Daoy (cell line): ENCODE results near the gene OR1E2. TPM values are rescaled to one million over a fixed set of nuclear protein-coding genes. Genes with fewer than 3 reads are reported as not detected.
"Not testable (repeated sequence)": the region's sequence is repeated elsewhere in the genome, so short reads cannot be mapped to it uniquely, and the experiment has no call there.

ENCODE experiments used
- DNase-seq: peaks from one replicate; pipeline ENCODE4 v3.0.0-alpha.2; 2015; ENCODE audit warnings: low read depth
- total RNA-seq: library from RNA; depleted of rRNA; stranded (reverse); fragments of >200 nt; shearing (Covaris generic); gene quantifications from 2 replicates; pipeline ENCODE4 v1.2.3, GENCODE V29; 2014; rRNA removed

OR1E2 gene
- total RNA-seq, 1 experiment from 2014 or later = not detected

GRCh38 chr17:3397801-3398200, 35.8 kb downstream of the OR1E2 start:
- DNase-seq = not testable (repeated sequence)

GRCh38 chr17:3389791-3390190, 43.9 kb downstream of the OR1E2 start:
- no peak for DNase-seq

DNA sequence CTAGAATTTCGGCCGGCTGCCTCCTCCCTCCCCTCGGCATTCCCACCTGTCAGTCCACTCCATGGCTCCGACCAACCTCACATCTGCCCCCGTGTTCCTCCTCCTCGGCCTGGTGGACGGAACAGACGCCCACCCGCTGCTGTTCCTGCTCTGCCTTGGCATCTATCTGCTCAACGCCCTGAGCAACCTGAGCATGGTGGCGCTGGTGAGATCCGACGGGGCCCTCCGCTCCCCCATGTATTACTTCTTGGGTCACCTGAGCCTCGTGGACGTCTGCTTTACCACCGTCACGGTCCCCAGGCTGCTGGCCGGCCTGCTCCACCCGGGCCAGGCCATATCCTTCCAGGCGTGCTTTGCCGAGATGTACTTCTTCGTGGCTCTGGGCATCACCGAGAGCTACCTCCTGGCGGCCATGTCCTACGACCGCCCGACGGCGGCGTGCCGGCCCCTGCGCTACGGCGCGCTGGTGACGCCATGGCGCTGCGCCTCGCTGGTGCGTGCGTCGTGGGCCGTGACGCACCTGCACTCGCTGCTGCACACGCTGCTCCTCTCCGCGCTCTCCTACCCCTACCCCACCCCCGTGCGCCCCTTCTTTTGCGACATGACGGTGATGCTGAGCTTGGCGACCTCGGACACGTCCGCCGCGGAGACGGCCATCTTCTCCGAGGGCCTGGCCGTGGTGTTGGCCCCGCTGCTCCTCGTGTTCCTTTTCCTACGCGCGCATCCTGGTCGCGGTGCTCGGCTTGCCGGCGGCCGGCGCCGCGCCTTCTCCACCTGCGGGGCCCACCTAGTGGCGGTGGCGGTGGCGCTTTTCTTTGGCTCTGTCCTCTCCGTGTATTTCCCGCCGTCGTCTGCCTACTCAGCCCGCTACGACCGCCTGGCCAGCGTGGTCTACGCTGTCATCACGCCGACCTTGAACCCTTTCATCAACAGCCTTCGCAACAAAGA, 47.5 kb downstream of the OR1E2 start, which contains the start of gene OR3A2:
Gene OR3A2, minus strand, starts transcription at position 440 of the 948 bp plus-strand sequence.
- peak; percentile 11 for DNase-seq

Other genes starting within 250 kb of the OR1E2 start
- gene OR1A2, start 236.3 kb downstream of the OR1E2 start, total RNA-seq = not detected in 2 replicates
- not detected in 2 replicates for gene OR1A1, start 226.2 kb downstream of the OR1E2 start, total RNA-seq
- gene OR3A1, start 135.5 kb downstream of the OR1E2 start, total RNA-seq = not detected in 2 replicates
- gene OR3A2, start 47.5 kb downstream of the OR1E2 start, total RNA-seq = not detected in 2 replicates
- not detected in 2 replicates for gene OR1E1, start 35.4 kb downstream of the OR1E2 start, total RNA-seq
- 0.23 TPM in 1 of 2 replicates, not detected in the other for gene OR3A3, start 22.5 kb downstream of the OR1E2 start, total RNA-seq
- gene SPATA22, start 38.0 kb upstream of the OR1E2 start, total RNA-seq = not detected in 2 replicates
- gene ASPA, start 42.2 kb upstream of the OR1E2 start, total RNA-seq = not detected in 2 replicates
- 0.42 and 0.97 TPM in 2 replicates for gene TRPV3, start 124.0 kb upstream of the OR1E2 start, total RNA-seq
- gene TRPV1, start 175.6 kb upstream of the OR1E2 start, total RNA-seq = 1.1 and 3.0 TPM in 2 replicates
- 18.1 and 19.5 TPM in 2 replicates for gene SHPK, start 202.4 kb upstream of the OR1E2 start, total RNA-seq
- gene CTNS, start 202.9 kb upstream of the OR1E2 start, total RNA-seq = 17.3 and 19.1 TPM in 2 replicates
- gene TAX1BP3, start 234.7 kb upstream of the OR1E2 start, total RNA-seq = 172 and 205 TPM in 2 replicates
- gene EMC6, start 235.0 kb upstream of the OR1E2 start, total RNA-seq = 16.3 and 23.1 TPM in 2 replicates